ENCODE data around the gene MAGEB17. TPM values are rescaled to one million over a fixed set of nuclear protein-coding genes. Genes with fewer than 3 reads are reported as not detected.

MAGEB17 gene
- under 1 TPM in 2 of 3 donors, not detected in 1; 0.33 to 0.44 TPM for total RNA-seq

DNA sequence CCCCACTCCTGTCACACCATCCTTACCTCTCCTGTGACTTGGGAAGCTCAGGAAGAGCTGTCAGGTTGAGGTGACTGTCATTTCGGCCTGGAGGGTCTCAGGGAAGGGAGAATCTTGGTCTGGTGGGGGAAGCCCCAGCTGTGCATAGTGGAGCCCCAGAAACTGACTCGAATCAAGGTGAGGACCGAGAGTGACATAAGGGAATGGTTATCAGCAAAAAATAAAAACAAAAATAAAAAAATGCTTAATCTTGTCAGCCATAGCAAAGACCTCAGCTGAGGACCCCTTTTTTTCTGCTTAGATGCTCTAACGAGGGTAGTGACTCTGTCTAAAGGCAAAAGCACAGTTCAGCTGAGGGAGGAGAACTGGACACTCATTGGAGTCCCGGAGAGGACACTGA lies at the start of gene MAGEB17:
Gene MAGEB17, plus strand, starts transcription at position 301 of the 400 bp plus-strand sequence. CDS start 2,902 bp downstream, outside the sequence.
- no peak within 1 kb of the TSS for H3K4me3 ChIP-seq
- H3K27ac ChIP-seq: no peak within 1 kb of the TSS
- peaks cover 0 to 51% of the 10 kb centered on the region in 2 donors for H3K27me3 ChIP-seq
- no peaks in the 10 kb centered on the region for H3K36me3 ChIP-seq
- H3K9me3 ChIP-seq: no peaks in the 10 kb centered on the region
- TF ChIP-seq POLR2AphosphoS5 (IDR thresholded peaks at IDR 0.05) (no peak), POLR2A (IDR thresholded peaks at IDR 0.05) (no peak), CTCF (IDR thresholded peaks at IDR 0.05) (no peak)
- no peaks in the 10 kb centered on the region for H3K4me1 ChIP-seq
- intact Hi-C loops (cut with DNase I; ENCODE audit: low total_unique reads): no loop called here
- no peak for DNase-seq (ENCODE audit: low spot score in 2 of 2)

DNA sequence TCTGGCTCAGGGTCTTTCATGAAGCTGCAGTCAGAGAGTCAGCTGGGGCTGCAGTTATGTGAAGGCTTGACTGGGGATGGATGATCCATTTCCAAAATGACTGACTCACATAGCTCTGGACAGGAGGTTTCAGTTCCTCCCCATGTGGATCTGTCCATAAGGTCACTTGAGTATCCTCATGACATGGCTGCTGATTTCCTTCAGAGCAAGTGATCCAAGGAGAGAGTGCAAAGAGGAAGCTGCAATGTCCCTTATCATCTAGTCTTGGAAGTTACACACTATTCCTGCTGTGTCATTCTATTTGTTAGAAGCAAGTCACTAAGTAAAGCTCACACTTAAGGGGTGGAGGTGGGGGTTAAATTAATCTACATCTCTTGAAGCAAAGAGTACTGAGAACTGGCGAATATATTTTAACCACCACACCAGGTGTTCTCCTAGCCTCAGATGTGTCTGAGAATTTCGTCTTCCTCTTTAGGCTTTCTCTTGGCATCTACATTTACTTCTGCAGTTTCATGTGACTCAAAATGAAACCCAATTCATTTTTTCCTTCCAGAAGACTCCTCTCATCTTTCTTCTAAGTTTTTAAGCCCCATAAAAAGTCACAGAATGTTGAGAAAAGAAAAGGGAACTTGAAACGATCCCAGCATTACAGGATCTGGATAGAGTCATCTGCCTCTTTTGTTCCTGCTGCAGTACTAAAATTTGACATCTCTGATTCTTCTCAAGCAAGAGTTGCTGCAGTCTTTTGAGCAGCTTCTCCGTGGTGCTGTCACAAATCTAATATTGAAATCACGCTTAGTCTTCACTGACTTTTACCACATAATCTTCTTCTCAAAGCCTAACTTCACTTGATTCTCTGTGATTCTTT lies 47.7 kb upstream of the MAGEB17 start:
- DNase-seq (ENCODE audit: low spot score in 2 of 2): no peak
- H3K4me3 ChIP-seq: no peak overlapping the region
- H3K27ac ChIP-seq: no peak overlapping the region
- H3K9me3 ChIP-seq: peaks cover 0 to 13% of the 10 kb centered on the region in 2 donors
- H3K27me3 ChIP-seq: peaks cover 0 to 36% of the 10 kb centered on the region in 2 donors
- H3K4me1 ChIP-seq: no peaks in the 10 kb centered on the region
- TF ChIP-seq CTCF (IDR thresholded peaks at IDR 0.05) (no peak), POLR2AphosphoS5 (IDR thresholded peaks at IDR 0.05) (no peak), POLR2A (IDR thresholded peaks at IDR 0.05) (no peak)
- no peaks in the 10 kb centered on the region for H3K36me3 ChIP-seq
- intact Hi-C loops (cut with DNase I; ENCODE audit: low total_unique reads): no loop called here

DNA sequence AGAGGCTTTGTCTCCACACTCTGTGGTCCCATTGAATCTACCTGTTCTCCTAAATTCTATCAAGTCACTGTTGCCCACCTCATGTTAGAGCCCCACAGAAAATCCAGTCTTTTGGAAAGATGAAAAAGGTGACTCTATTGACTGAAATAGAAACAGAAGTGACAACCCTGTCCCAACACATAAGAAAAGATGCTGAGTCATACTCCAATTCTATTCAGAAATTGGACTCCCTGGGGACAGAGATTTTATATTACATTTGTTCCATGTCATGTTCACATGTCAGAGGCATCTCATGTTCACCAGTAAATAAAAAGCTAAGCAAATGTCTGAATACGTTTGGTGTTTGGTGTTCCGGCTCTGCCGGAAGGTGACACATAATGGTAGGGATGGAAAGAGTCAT lies 46.9 kb upstream of the MAGEB17 start:
- Histone ChIP-seq H3K27ac (no peak overlapping the region), H3K4me1 (no peaks in the 10 kb centered on the region), H3K9me3 (peaks cover 0 to 13% of the 10 kb centered on the region in 2 donors), H3K36me3 (no peaks in the 10 kb centered on the region), H3K27me3 (peaks cover 0 to 31% of the 10 kb centered on the region in 2 donors), H3K4me3 (no peak overlapping the region)
- TF ChIP-seq CTCF (IDR thresholded peaks at IDR 0.05) (no peak), POLR2AphosphoS5 (IDR thresholded peaks at IDR 0.05) (no peak), POLR2A (IDR thresholded peaks at IDR 0.05) (no peak)
- no peak for DNase-seq (ENCODE audit: low spot score in 2 of 2)
- intact Hi-C loops (cut with DNase I; ENCODE audit: low total_unique reads): no loop called here

DNA sequence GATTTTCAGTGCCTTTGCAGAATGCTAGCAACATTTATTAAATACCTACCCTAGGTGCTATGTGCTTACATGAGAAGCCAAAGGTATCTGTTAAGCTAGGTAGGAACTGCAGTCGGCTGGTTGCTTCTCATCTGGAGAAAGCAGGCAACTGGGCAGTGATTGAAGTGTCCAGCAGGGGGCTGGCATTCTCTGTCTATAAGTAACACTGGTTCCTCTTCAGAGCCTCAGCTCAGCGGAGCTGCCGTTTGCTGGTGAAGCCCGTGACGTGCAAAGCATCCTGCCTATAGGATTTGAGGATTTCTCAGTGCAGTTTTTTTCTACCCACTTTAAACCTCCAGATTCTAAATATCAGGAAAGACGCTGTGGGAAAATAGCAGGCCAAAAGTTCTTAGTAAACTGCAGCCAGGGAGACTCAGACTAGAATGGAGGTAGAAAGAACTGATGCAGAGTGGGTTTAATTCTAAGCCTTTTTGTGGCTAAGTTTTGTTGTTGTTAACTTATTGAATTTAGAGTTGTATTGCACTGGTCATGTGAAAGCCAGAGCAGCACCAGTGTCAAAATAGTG lies 44.0 kb upstream of the MAGEB17 start, which contains the start of gene GRPR:
Gene GRPR, plus strand, starts transcription at position 344 of the 565 bp plus-strand sequence. CDS start 389 bp downstream, outside the sequence.
- no peaks in the 10 kb centered on the region for H3K4me1 ChIP-seq
- H3K27me3 ChIP-seq: peaks cover 0 to 34% of the 10 kb centered on the region in 2 donors
- peak; percentile 55 to 67 for DNase-seq (ENCODE audit: low spot score in 2 of 2)
- H3K9me3 ChIP-seq: peaks cover 0 to 7% of the 10 kb centered on the region in 2 donors
- no peak for TF ChIP-seq POLR2A (IDR thresholded peaks at IDR 0.05)
- TF ChIP-seq CTCF (IDR thresholded peaks at IDR 0.05): peak in 2 of 3 donors; percentile 48 to 50
- no peak within 1 kb of the TSS for H3K27ac ChIP-seq
- intact Hi-C loops (cut with DNase I; ENCODE audit: low total_unique reads): no loop called here
- no peak within 1 kb of the TSS for H3K4me3 ChIP-seq
- H3K36me3 ChIP-seq: no peaks in the 10 kb centered on the region

DNA sequence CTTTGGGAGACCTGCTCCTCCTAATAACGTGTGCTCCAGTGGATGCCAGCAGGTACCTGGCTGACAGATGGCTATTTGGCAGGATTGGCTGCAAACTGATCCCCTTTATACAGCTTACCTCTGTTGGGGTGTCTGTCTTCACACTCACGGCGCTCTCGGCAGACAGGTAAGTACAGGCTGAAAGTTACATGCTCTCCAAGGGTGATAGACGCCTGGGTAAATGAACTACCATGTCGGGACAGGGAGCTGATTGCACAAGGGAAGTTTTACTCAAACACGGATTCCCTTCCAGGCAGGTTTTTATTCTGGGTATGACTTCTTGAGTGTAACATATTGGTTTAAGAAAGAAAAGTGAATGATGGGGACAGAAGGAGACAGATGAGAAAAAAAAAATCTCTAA lies 43.1 kb upstream of the MAGEB17 start:
- Histone ChIP-seq H3K36me3 (no peaks in the 10 kb centered on the region), H3K9me3 (peaks cover 0 to 4% of the 10 kb centered on the region in 2 donors), H3K27me3 (peaks cover 0 to 35% of the 10 kb centered on the region in 2 donors), H3K4me1 (no peaks in the 10 kb centered on the region), H3K4me3 (no peak overlapping the region), H3K27ac (no peak overlapping the region)
- TF ChIP-seq CTCF (IDR thresholded peaks at IDR 0.05) (no peak), POLR2A (IDR thresholded peaks at IDR 0.05) (no peak)
- DNase-seq (ENCODE audit: low spot score in 2 of 2): no peak
- intact Hi-C loops (cut with DNase I; ENCODE audit: low total_unique reads): no loop called here

Measured in breast epithelium (tissue), 4 donors.